ENCODE results near the gene CYP46A1.

Gene CYP46A1

DNA sequence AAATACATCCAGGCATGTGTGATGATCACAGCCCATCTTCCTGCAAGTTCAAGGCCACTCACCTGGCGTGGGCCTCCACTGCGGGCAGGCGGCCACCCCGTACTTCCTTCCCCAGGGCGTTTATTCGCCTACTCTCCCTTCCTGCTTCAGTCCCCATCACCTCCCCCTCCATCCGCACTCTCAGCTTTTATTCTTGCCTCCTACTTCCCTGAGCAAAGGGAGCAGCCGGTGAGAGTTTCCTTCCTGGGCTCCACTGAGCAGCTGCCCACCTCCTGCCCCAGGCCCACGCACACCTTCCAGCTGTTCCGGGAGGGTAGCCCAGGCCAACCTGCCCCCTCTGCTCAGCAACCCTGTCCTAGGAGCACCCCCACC lies 4.1 kb downstream of the CYP46A1 start:
- DNase-seq (ENCODE audit: low read depth), result no peak

DNA sequence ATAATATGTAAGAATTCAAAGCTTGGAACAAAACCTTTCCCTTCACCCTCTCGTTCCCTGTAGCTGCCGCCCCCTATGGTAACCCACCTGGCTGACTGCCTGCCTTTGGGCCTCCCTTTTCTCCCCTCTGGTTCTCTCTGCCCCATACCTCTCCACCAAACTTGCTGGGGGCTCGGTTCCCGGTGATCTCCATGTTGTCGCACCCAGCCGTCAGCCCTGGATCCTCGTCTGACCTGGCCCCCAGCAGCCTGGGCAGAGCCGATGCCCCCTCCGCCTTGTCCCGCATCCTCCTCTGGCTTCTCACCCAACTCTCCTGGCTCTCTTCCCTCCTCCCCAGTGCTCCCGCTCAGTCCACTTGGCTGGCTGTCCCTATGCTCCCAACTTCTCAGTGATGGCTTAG lies 4.5 kb downstream of the CYP46A1 start:
- no peak for DNase-seq (ENCODE audit: low read depth)

DNA sequence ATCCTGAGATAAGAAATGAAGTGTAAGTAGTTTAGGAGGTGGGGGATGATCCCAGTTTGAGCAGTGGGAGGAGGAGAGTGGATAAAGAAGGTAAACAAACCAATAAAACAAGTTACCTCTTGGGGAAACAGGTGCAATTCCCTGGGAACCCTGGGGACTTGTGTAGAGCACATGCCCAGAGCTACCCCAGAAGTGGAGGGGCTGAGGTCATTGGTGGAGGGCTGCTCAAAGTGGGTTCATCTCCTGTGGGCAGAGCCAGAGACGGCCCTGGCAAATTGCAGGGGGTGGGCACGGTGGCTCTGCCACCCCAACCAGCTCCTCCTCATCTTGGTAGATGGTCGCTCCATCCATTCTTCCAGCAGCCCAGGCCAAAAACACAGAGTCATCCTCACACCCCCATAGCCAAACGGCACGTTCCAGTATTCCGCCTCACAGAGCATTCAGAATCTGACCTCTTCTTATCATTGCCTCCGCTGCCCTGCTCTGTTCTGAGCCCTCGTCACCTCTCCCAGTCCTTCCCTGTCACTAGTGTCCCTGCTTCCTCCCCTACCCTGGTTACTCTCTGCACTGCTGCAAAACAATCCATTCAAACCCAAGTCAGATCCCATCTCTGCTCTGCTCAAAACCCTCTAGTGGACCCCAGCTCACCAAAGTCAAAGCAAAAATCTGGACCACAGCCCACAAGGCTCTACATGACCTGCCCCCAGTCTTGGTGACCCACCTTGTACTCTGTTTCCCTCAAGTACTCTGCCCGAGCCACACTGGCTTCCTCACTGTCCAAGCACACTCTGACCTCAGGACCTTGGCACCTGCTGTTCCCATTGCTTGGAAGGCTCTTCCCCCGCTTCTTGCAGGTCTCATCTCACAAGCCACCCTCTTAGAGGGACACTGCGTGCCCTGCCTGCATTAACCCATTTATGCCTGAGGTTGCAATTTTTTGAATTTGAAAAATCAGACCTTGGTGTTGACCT lies 5.5 kb downstream of the CYP46A1 start:
- no peak for DNase-seq (ENCODE audit: low read depth)

DNA sequence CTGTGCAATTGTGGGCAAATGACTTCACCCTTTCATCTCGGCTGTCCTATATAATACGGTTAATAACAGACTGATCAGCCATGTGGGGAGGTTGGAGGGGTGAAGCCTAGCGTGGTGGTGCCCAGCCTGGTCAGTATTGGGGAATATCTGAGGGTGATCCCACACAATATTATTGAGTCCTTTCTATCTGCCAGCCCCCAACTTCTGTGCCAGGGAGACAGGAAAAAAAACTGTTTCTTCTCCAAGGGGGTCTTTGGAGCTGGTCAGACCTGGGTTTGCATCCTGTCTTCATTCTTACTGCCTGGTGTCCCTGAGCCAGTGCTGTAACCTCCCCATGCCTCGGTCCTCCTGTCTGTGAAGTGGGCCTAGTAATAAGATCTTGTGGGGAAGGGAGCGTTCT lies 6.5 kb downstream of the CYP46A1 start:
- no peak for DNase-seq (ENCODE audit: low read depth)

DNA sequence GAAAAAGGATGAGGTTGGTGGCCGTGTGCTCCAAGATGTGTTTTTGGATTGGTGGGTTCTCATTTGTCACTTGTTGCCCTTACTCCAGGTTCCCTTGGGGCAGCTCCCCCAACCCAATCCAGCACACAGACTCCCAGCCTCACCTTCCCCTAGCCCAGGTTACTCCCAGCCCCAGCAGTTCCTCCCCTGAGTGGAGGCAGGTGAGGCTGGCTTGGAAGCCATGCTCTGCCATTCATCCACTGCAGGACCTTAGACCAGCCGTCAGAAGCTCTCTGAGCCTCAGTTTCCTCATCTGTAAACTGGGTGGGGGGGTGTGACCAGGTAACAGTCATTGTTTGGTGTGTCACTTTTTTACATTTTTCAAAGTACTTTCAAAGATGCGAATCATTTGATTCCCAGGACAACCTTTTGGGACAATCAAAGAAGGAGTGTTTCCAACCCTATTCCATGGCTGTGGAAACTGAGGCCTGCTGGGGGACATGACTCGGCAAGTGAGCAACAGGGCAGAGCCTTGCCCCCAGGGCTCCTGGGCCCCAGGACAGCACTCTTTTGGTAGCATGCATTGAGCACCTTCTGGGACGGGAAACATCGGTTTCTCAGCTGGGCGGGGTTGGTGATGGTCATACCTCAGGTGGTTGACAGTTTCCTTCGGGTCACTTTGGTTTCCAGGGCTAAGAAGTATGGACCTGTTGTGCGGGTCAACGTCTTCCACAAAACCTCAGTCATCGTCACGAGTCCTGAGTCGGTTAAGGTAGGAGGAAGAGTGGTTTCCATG lies 7.2 kb downstream of the CYP46A1 start:
- no peak for DNase-seq (ENCODE audit: low read depth)

DNA sequence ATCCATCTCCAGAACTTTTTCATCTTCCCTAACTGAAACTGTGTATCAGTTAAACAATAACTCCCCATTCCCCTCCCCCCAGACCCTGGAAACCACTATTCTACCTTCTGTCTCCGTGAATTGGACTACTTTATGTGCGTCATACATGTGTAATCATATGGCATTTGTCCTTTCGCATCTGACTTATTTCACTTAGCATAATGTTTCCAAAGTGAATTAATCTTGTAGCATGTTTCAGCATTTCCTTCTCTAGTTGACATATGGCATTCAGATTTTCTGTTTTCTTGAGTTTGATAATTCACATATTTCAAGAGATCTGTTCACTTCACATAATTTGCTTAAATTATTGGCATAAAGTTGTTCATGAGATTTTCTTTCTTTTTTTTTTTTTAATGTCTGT lies 9.8 kb downstream of the CYP46A1 start:
- DNase-seq (ENCODE audit: low read depth), result no peak

DNA sequence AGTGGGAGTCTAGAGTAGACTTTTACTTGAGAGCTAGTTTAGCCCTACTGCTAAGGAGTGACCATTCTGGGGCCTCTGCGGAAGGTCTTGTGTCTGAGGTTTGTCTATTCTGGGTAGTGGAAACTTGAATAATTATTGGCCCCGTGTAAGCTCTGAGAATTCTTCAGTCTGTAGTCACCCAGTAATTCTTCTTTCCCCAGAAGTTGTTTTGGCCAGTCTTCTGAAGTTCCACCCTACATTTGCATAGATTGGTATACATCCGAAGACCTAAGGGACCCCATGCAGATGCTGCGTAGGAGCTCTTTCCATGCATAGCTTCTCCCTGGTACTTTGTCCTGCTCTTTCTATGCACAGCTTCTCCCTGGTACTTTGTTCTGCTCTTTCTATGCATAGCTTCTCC lies 12.8 kb downstream of the CYP46A1 start:
- no peak for DNase-seq (ENCODE audit: low read depth)

DNA sequence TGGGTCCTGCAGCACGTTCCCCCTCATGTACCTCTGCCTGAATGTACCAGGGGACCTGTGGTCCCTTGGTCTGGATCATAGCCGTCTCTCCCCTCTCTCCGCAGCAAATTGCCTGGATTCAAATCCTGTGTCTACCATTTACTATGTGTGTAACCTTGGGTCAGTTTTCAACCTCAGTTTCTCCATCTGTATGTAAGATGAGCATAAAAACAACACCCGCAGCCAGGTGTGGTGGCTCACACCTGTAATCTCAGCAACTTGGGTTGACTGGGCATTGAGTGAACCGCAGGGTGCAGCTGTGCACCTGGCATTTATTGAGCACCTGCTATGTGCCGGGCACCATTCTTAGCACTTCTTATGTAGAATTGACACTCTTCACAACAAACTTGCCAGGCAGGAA lies 14.1 kb downstream of the CYP46A1 start:
- DNase-seq (ENCODE audit: low read depth), result no peak

DNA sequence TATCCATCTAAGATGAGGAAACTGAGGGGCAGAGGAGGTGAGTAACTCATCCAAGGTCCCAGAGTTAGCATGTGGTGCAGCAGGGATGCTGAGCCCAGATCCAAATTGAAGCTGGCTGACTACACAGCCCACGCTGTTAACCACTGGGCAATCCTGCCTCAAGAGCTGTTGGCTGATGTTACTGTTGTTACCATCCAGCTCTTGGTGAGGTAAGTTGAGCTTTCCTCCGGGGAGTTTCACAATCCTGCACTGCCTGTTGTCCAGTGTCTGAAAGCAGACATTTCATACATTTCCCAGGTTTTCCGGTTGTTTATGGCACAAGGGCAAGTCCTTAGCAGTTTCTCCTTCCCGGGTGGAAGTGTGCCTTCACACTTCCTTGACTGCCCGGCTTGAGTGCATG lies 14.5 kb downstream of the CYP46A1 start:
- DNase-seq (ENCODE audit: low read depth), result no peak

DNA sequence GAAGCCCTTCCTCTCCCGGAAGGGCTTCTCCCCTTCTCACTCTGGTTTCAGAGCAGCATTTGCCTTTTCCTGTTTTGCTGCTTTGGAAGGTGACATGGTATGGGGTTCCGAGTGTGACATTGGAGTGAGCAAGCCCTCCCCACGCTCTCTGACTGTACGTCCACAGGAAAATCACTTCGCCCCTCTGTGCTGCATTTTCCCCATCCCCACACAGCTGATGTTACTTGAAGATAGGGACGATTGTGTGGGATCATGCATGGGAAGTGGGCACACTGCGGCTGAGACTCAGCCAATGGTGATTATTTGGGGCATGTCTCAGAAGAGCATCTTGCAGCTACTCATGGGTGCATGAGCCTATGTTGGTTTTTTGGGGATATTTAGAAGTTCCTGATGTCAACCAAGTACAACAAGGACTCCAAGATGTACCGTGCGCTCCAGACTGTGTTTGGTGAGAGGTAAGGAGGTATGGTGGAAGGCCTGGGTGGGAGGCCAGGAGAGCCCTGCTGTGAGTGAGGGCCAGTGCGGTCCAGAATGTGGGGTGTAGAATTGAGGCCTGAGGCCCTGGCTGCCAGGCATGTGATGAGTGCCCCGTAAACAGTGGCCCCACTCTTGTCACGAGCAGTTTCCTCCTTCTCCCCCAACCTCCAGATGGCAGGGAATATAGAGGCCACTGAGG lies 15.1 kb downstream of the CYP46A1 start:
- DNase-seq (ENCODE audit: low read depth), result no peak

DNA sequence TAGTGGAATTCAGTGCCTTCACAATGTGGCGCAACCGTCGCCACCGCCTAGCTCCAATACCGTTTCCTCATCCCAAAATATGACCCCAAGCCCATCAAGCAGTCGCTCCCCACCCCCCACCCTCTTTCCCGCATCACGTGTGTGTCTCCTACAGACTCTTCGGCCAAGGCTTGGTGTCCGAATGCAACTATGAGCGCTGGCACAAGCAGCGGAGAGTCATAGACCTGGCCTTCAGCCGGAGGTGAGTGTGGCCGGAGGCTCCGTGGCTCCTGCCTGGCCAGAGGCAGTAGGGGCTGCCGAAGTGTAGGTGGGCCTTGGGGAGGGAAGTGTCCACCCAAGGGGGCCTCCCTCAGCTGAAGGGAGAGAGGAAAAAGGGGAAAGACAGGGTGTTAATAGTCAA lies 15.8 kb downstream of the CYP46A1 start:
- no peak for DNase-seq (ENCODE audit: low read depth)

DNA sequence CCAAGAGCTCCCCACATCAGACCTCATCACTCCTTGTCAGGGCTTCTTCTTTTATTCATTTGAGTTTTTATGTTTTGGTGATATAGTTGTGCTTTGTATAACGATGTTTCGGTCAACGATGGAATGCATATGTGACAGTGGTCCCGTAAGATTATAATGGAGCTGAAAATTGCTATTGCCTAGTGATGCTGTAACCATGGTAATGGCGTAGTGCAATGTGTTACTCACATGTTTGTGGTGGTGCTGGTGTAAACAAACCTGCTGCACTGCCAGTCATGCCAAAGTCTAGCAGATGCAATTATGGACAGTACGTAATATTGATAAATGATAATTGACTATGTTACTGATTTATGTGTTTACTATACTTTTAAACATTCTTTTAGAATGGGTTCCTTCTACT lies 16.3 kb downstream of the CYP46A1 start:
- DNase-seq (ENCODE audit: low read depth), result no peak

DNA sequence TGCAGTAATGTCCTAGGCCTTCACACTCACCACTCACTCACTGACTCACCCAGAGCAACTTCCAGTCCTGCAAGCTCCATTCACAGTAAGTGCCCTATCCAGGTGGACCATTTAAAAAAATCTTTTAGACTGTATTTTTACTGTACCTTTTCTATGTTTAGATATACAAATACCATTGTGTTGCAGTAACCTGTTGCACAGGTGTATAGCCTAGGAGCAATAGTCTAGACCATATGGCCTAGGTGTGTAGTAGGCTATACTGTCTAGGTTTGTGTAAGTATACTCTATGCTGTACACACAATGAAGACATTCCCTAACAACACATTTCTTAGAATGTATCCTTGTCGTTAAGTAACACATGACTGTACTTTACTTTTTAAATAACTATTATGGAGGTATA lies 17.2 kb downstream of the CYP46A1 start:
- no peak for DNase-seq (ENCODE audit: low read depth)

DNA sequence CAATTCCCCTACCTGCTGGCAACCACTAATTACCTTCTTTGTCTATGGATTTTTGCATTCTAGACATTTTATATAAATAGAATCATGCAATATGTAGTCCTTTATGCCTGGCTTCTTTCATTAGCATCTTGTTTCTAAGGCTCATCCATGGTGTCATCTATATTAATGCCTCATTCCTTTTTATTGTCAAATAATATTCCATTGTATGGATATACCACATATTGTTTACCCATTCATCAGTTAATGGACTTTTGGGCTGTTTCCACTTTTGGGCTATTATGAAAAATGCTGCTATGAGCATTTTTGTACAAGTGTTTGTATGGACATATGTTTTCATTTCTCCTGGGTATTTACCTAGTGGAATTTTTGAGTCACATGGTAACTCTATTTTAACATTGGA lies 18.0 kb downstream of the CYP46A1 start:
- no peak for DNase-seq (ENCODE audit: low read depth)

DNA sequence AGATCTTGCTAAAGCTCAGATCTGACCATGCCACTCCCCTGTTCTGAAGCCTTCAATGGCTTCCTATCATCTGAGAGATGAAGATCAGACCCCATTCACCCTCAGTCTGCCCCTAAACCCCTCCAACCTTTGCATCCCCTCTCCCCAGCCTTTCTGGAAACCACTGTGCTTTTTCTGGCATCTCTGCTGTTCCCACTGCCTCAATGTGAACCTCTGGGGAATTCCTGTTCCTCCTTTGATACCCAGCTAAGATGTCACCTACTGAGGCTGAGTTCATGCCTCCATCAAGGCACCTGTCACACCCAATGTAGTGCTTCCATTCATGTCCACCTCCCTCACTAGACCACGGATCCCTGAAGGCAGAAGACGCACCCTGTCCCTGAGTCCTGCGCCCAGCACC lies 19.3 kb downstream of the CYP46A1 start:
- DNase-seq (ENCODE audit: low read depth), result no peak

DNA sequence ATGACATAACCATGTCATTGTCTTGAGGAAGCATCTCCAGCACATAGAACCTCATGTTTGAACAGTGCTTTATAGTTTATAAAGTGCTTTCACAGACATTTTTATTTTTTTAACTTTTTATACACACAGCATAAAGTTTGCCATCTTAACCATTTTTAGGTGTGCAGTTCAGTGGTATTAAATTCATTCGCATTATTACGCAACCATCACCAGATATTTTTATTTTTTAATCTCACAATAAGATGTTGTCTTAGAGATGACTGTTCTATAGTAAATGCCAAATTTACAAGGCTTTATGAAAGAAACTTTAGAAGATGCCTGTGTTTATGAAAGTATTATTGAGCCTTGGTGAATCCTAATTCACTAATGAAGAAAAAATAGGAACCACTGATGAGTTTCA lies 19.9 kb downstream of the CYP46A1 start:
- DNase-seq (ENCODE audit: low read depth), result no peak

DNA sequence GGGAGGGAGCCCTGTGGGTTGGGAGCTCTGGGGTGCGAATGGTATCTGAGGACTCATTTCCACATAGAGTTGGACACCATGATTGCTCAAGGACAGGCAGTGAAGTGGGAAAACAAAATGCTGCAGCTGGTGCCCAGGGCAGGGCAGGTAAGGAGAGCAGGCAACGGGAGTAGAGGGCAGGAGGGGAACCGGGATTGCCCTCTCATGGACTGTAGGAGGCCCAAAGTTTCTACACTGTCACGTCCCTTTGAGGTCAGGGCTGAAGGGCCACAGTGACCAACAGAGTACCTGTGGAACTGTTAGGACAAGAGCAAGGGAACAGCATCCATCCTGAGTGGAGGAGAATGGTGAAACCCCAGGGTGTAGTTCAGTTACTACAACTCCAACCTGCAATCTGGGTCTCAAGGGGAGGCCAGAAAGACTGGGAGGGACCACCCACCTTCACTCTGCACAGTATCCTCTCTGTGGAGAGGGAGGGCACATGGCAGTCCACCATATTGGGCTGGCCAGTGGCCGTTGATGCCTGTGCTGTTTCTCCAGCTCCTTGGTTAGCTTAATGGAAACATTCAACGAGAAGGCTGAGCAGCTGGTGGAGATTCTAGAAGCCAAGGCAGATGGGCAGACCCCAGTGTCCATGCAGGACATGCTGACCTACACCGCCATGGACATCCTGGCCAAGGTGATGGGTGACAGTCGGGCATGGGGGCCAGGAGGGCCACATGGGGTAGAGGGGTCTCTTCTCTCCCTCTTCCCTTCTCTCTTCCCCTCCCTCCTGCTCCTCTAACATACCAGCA lies 22.2 kb downstream of the CYP46A1 start:
- no peak for DNase-seq (ENCODE audit: low read depth)

DNA sequence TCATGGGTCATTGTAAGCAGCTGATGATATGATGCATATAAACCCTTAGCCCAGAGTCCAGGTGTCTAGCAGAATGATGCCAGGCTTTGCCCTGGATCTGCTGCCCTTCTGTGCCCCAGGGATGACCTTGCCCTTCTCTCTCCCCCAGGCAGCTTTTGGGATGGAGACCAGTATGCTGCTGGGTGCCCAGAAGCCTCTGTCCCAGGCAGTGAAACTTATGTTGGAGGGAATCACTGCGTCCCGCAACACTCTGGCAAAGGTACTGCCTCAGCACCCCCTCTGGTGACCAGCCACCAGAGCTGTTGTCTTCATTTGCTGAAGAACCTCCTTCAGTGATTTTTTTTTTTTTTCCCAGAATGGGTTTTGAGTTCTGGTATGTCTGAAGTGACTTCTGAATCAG lies 23.3 kb downstream of the CYP46A1 start:
- no peak for DNase-seq (ENCODE audit: low read depth)

DNA sequence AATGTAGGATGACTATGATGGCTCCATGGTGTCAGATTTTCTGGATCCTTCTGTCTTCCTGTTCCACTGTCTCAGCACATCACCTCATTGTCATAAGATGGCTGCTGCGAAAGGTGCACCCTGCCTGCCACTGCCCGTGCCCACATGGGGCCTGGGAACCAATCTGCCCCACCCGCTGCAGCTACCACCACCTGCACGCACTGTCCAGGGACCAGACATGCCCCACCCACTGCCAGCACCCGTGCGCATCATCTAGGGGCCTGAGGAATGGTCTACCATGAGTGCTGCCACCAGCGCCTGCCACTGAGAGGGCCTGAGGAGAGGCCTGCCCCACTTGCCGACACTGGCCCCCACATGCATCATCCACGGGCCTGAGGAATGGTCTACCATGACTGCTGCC lies 23.8 kb downstream of the CYP46A1 start:
- no peak for DNase-seq (ENCODE audit: low read depth)

DNA sequence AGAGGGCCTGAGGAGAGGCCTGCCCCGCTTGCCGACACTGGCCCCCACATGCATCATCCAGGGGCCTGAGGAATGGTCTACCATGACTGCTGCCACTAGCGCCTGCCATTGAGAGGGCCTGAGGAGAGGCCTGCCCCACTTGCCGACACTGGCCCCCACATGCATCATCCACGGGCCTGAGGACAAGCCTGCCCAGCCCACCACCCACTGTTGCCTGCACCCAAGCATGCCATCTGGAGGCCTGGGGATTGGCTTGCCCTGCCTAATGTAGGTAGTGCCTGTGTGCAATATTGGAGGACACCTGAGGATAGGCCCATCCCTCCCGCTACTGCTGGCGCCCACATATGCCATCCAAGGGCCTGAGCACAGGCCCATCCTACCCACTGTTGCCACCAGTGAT lies 24.4 kb downstream of the CYP46A1 start:
- no peak for DNase-seq (ENCODE audit: low read depth)

DNA sequence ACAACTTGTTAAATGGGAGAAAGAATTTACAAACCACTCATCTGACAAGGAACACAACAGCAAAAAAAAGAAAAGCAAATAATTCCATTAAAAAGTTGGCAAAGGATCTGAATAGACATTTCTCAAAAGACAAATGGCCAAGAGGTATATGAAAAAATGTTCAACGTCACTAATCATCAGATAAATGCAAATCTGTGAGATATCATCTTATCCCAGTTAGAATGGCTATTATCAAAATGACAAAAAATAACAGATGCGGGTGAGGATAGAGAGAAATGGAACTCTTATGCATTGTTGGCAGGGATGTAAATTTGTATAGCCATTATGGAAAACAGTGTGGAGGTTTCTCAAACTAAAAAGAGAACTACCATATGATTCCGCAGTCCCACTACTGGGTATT lies 29.9 kb downstream of the CYP46A1 start:
- no peak for DNase-seq (ENCODE audit: low read depth)
